Choroid plexus epithelial cell (primary cell): ENCODE results near the gene TSPAN16.

Source experiments
- DNase-seq: peaks from one replicate; pipeline ENCODE4 v3.0.0-alpha.2; 2010; ENCODE audit warnings: low read depth
- H3K4me3 ChIP-seq: 2 replicates; pipeline ENCODE4 v1.5.1; 2011; ENCODE audit warnings: low read depth, mild to moderate bottlenecking, control low read depth, low read length, moderate library complexity
- TF ChIP-seq, protein P1 (sequence below): conservative IDR thresholded peaks from 2 replicates; pipeline ENCODE4 v1.5.1; 2011; ENCODE audit warnings: low read depth, mild to moderate bottlenecking, control low read depth, inconsistent platforms, low read length, moderate library complexity

TSPAN16 gene

GRCh38 chr19:11356676-11357550 lies 61.0 kb downstream of the TSPAN16 start:
- H3K4me3 ChIP-seq, result no peak overlapping the region
- no peak for DNase-seq
- TF ChIP-seq, protein P1, sequence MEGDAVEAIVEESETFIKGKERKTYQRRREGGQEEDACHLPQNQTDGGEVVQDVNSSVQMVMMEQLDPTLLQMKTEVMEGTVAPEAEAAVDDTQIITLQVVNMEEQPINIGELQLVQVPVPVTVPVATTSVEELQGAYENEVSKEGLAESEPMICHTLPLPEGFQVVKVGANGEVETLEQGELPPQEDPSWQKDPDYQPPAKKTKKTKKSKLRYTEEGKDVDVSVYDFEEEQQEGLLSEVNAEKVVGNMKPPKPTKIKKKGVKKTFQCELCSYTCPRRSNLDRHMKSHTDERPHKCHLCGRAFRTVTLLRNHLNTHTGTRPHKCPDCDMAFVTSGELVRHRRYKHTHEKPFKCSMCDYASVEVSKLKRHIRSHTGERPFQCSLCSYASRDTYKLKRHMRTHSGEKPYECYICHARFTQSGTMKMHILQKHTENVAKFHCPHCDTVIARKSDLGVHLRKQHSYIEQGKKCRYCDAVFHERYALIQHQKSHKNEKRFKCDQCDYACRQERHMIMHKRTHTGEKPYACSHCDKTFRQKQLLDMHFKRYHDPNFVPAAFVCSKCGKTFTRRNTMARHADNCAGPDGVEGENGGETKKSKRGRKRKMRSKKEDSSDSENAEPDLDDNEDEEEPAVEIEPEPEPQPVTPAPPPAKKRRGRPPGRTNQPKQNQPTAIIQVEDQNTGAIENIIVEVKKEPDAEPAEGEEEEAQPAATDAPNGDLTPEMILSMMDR, result no peak

- TF ChIP-seq, protein P1, result no peak
- no peak overlapping the region for H3K4me3 ChIP-seq
- DNase-seq, result no peak
These were observed 63.5 kb downstream of the TSPAN16 start for GRCh38 chr19:11359421-11359820.

GRCh38 chr19:11361037-11361770 lies 65.2 kb downstream of the TSPAN16 start:
- TF ChIP-seq, protein P1, result no peak
- no peak for DNase-seq
- no peak overlapping the region for H3K4me3 ChIP-seq

GRCh38 chr19:11361771-11362731 lies 66.1 kb downstream of the TSPAN16 start:
- TF ChIP-seq, protein P1, result no peak
- no peak overlapping the region for H3K4me3 ChIP-seq
- no peak for DNase-seq

DNA sequence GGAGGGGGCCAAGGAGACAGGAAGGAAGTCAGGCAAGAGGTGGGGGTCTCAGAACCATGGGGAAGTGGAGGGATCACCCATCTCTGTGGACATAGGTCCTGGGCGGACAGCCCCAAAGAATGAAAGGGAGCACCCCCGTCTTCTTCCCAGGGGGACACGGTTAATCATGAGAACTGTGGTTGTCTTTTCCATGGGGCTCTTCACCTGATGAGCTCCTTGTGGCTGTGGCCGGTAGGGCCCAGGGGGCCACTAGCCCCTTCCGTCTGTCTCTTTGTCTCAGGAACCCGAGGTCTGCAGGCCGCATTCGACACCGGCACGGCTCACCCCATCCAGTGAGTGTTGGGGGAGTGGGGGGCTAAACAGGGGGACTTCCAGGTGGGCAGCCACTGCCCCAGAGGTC lies 67.9 kb downstream of the TSPAN16 start:
- no peak for DNase-seq
- TF ChIP-seq, protein P1, result no peak
- H3K4me3 ChIP-seq, result no peak overlapping the region

DNA sequence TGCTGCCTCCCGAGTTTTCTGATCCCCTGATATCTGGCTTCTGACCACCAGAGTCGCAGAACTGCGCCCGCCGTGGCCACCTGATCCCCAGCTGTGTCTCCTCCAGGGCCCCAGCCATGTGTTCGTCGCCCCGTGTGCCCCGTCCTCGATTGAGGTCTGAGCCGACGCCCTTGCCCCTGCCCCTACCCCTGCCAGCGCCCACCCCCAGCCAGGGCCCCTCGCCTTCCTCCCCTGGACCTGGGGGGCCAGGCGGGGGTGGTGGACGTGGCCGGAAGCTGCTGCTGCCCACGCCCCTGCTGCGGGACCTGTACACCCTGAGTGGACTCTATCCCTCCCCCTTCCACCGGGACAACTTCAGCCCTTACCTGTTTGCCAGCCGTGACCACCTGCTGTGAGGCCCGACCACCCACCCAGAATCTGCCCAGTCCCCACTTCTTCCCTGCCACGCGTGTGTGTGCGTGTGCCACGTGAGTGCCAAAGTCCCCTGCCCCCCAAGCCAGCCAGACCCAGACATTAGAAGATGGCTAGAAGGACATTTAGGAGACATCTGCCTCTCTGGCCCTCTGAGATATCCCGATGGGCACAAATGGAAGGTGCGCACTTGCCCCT lies 68.4 kb downstream of the TSPAN16 start:
- DNase-seq, result no peak
- TF ChIP-seq, protein P1, result no peak
- no peak overlapping the region for H3K4me3 ChIP-seq
